Gastrocnemius medialis (tissue), 4 donors: Measurements from ENCODE around the gene POU5F1. TPM values are rescaled to one million over a fixed set of nuclear protein-coding genes. Genes with fewer than 3 reads are reported as not detected.
A peak's percentile ranks its signal among the peaks of the same experiment; 100 is the strongest.

Experiments
- ATAC-seq, 2 donors: fragments of 150-250 bp; one replicate each; pipeline ENCODE4 v1.9.1; 2016
- DNase-seq, 2 donors: peaks; one replicate each; pipeline ENCODE4 v3.0.0-alpha.2; 2019
- H3K27ac ChIP-seq, 4 donors: fragments of 200-600 bp; sonication (generic); 1 replicate in 1 of 4; 2 replicates in 3 of 4; pipeline ENCODE4 v1.5.1; 2016 to 2018; ENCODE audit warnings: mild to moderate bottlenecking in 2 of 4, moderate library complexity in 1 of 4
- H3K27me3 ChIP-seq, 3 donors: fragments of 200-600 bp; sonication (generic) in 2 of 3; 1 replicate in 1 of 3; 2 replicates in 2 of 3; pipeline versions ENCODE4 v1.5.1 to v1.6.0; 2016 to 2019; ENCODE audit warnings: mild to moderate bottlenecking in 1 of 3, moderate library complexity in 1 of 3
- H3K36me3 ChIP-seq, 2 donors: fragments of 200-600 bp; sonication (generic) in 1 of 2; one replicate each; pipeline ENCODE4 v1.5.1; 2017 to 2018
- H3K4me1 ChIP-seq, 2 donors: fragments of 200-600 bp; sonication (generic) in 1 of 2; one replicate each; pipeline ENCODE4 v1.5.1; 2016 to 2017; ENCODE audit warnings: mild to moderate bottlenecking in 2 of 2
- H3K4me3 ChIP-seq, 4 donors: fragments of 200-600 bp; sonication (generic) in 3 of 4; 1 replicate in 1 of 4; 2 replicates in 3 of 4; pipeline ENCODE4 v1.5.1; 2016 to 2019; ENCODE audit warnings: mild to moderate bottlenecking in 2 of 4
- H3K9me3 ChIP-seq, 3 donors: fragments of 200-600 bp; sonication (generic) in 2 of 3; 1 replicate in 1 of 3; 2 replicates in 2 of 3; pipeline ENCODE4 v1.5.1; 2016 to 2019
- POLR2A ChIP-seq, 2 donors: fragments of 450-650 bp; IDR thresholded peaks; one replicate each; pipeline ENCODE4 v1.6.1; 2017; ENCODE audit warnings: antibody characterized with exemption in 2 of 2, mild to moderate bottlenecking in 2 of 2, moderate library complexity in 2 of 2
- in situ Hi-C, 4 donors: fragments of 200-750 bp; cut with MboI; loops; one replicate each; pipeline versions ENCODE4 v1.15.0 to v1.8.0; 2017; ENCODE audit warnings: low sequenced_read_pairs in 4 of 4
- intact Hi-C: fragments of 100-400 bp; cut with DNase I; formaldehyde crosslinking; loops from one replicate; pipeline ENCODE4 v1.15.1; 2023; ENCODE audit warnings: low total_unique reads
- total RNA-seq, 4 donors: library from RNA; depleted of rRNA; stranded (reverse); fragments of >200 nt; gene quantifications; one replicate each; pipeline versions ENCODE4 v1.1.0 to v1.2.3, GENCODE V29; 2016
- TF ChIP-seq, protein P1 (sequence below), 5 experiments: fragments of 450-650 bp in 3 of 5; fragments of 200-600 bp in 2 of 5; sonication (generic) in 2 of 5; IDR thresholded peaks in 4 of 5; conservative IDR thresholded peaks in 1 of 5; 1 replicate in 4 of 5; 2 replicates in 1 of 5; pipeline ENCODE4 v1.5.1; 2016 to 2019; ENCODE audit warnings: antibody characterized with exemption in 5 of 5, mild to moderate bottlenecking in 3 of 5, moderate library complexity in 3 of 5

POU5F1 gene
- total RNA-seq, 4 donors from 2014 or later = not detected

DNA sequence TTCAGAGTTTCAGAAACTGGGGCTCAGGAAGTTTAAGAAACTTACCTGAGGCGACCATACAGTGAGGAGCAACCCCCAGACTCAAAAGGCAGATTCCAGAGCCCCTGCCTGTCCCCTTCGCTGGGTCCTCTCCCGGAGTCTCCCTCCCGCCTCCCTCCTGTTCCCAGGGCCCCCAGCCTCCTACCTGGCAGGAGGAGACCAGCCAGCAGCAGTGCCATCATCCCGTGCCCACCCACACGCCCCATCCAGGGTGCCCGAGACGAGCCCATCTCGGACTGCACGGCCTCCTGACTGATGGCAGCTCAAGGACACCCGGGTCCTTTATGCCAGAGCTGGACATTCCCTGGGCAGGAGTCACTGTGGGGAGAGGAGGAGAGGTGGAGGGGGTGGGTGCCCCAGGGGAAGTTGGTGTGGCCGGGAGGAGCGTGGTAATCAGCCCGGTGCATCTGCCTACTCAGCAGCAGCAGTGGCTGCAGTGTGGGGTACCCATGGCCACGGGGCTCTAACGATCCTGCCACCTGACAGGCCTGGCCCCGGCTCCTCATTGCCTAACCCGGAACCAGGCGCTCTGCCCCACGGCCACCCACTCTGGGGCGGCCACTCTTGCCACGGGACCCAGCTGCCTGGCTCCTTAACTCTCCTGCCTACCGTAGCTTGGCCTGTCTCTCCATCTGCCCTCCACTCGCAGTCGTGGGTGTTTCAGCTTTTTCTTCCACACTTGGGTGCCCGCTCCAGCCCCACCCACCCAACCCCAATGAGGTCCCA, 50.1 kb downstream of the POU5F1 start, which contains the start of gene CDSN:
TSS of gene CDSN (minus strand) at position 296 of the 765 bp plus-strand sequence. CDS start at position 269, 27 bp downstream.
- H3K36me3 ChIP-seq = no peaks in the 10 kb centered on the region
- in situ Hi-C loops (no loop called here), intact Hi-C loops (no loop called here)
- no peak for ATAC-seq
- DNase-seq = no peak
- peaks cover 0 to 4% of the 10 kb centered on the region in 2 donors for H3K4me1 ChIP-seq
- no peaks in the 10 kb centered on the region for H3K27me3 ChIP-seq
- no peak for TF ChIP-seq POLR2A (IDR thresholded peaks at IDR 0.05)
- TF ChIP-seq, protein P1, sequence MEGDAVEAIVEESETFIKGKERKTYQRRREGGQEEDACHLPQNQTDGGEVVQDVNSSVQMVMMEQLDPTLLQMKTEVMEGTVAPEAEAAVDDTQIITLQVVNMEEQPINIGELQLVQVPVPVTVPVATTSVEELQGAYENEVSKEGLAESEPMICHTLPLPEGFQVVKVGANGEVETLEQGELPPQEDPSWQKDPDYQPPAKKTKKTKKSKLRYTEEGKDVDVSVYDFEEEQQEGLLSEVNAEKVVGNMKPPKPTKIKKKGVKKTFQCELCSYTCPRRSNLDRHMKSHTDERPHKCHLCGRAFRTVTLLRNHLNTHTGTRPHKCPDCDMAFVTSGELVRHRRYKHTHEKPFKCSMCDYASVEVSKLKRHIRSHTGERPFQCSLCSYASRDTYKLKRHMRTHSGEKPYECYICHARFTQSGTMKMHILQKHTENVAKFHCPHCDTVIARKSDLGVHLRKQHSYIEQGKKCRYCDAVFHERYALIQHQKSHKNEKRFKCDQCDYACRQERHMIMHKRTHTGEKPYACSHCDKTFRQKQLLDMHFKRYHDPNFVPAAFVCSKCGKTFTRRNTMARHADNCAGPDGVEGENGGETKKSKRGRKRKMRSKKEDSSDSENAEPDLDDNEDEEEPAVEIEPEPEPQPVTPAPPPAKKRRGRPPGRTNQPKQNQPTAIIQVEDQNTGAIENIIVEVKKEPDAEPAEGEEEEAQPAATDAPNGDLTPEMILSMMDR (IDR thresholded peaks at IDR 0.05 in 4 of 5, conservative IDR thresholded peaks at IDR 0.05 in 1 of 5) = no peak
- H3K9me3 ChIP-seq = no peaks in the 10 kb centered on the region
- no peak within 1 kb of the TSS for H3K4me3 ChIP-seq
- no peak within 1 kb of the TSS for H3K27ac ChIP-seq

DNA sequence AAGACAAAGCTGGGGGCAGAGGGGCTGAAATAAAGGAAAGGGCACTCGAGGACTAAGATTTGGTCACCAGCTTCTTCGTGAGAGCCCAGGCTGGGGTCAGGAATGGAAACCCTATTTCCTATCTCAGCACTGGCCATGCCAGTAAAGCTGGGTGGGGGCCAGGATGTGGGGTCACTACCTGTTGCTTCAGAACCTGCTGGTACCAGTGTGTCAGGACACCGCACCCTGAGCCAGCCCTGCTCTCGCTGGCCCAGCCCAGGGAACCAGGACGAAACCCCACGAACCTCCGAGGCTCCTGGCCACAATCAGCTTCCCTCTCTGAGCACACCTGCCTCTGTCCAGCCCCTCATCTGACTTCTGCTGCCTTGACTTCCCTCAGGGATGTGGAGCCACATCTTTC, 52.3 kb downstream of the POU5F1 start:
- in situ Hi-C loops = no loop called here
- peaks cover 0 to 13% of the 10 kb centered on the region in 2 donors for H3K4me1 ChIP-seq

DNA sequence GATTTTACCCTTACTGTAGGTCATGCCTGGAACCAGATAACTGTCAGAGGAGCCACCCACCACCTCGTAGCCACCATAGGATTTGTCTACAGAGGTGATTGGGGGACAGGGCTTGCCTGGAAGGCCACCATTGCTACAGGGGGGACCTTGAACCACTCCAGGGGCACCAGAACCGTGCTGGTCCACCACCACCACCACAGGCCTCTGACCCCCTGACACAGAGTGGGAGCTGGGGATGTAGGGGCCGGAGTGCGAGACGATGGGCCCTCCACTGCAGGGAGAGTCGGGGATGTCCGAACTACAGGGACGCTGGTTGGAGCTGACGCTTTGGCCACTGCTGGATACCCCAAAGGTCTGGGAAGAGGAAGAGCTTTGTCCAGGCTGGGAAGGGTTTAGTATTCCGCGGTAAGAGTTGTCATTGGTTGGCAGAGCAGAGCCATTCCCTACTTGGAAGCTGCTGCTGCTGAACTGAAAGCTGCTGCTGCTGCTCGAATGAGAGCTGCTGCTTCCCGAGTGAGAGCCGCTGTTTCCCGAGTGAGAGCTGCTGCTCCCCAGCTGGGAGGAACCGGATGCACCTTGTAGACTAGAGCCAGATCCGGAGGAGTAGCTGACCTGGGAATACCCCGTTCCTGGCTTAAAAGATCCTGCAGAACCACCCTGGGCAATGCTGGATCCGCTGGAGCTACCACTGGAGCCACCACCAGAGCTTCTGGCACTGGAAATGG, 53.7 kb downstream of the POU5F1 start:
- TF ChIP-seq, protein P1 (IDR thresholded peaks at IDR 0.05 in 4 of 5, conservative IDR thresholded peaks at IDR 0.05 in 1 of 5) = no peak
- no peak for TF ChIP-seq POLR2A (IDR thresholded peaks at IDR 0.05)
- no peaks in the 10 kb centered on the region for H3K9me3 ChIP-seq
- peak overlapping the region in 2 of 4 donors; percentile 14 to 29 for H3K4me3 ChIP-seq
- in situ Hi-C loops = no loop called here
- no peaks in the 10 kb centered on the region for H3K36me3 ChIP-seq
- no peaks in the 10 kb centered on the region for H3K27me3 ChIP-seq
- ATAC-seq (peak in 1 of 2 donors; percentile 11), DNase-seq (peak in 1 of 2 donors; percentile 19)
- H3K27ac ChIP-seq = peak overlapping the region in 2 of 4 donors; percentile 18 to 65
- intact Hi-C loops = no loop called here
- H3K4me1 ChIP-seq = peaks cover 0 to 11% of the 10 kb centered on the region in 2 donors

More for the DNA sequence above, 52.3 kb downstream of the POU5F1 start:
- Histone ChIP-seq H3K27me3 (no peaks in the 10 kb centered on the region), H3K9me3 (no peaks in the 10 kb centered on the region), H3K36me3 (no peaks in the 10 kb centered on the region), H3K4me3 (no peak overlapping the region), H3K27ac (no peak overlapping the region)
- intact Hi-C loops = no loop called here
- ATAC-seq (no peak), DNase-seq (no peak)
- TF ChIP-seq, protein P1 (IDR thresholded peaks at IDR 0.05 in 4 of 5, conservative IDR thresholded peaks at IDR 0.05 in 1 of 5) = no peak
- no peak for TF ChIP-seq POLR2A (IDR thresholded peaks at IDR 0.05)

DNA sequence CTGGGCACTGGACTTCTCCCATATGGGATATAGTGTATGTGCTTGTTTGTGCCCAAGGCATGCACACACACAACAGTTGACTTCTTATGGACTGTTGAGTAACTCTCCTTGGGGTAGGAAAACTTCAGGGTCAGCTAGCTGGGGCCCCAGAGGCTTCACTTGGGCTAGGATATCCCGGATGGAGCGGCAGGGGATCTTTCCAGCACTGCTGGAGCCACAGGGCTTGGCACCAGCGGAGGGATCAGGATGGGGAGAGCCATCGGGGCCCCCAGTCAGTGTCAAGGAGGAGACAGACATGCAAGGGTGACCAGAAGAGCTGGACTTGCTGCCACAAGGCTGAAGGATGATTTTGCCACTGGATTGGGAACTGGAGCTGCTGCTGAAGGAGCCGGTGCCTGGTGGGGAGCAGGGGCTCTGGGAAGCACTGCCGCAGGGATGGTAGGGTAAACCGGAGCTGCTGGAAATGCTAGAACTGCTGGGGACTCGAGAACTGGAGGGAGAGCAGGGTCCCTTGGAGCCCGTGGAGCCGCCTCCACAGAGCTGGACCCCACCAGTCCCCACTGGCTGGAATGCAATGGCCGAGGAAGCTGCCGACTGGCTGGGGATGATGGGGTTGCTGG, 54.4 kb downstream of the POU5F1 start:
- Histone ChIP-seq H3K4me3 (no peak overlapping the region), H3K27ac (no peak overlapping the region), H3K36me3 (no peaks in the 10 kb centered on the region), H3K9me3 (no peaks in the 10 kb centered on the region), H3K27me3 (no peaks in the 10 kb centered on the region), H3K4me1 (peaks cover 0 to 11% of the 10 kb centered on the region in 2 donors)
- ATAC-seq (no peak), DNase-seq (no peak)
- in situ Hi-C loops = no loop called here
- TF ChIP-seq, protein P1 (IDR thresholded peaks at IDR 0.05 in 4 of 5, conservative IDR thresholded peaks at IDR 0.05 in 1 of 5) = no peak
- no peak for TF ChIP-seq POLR2A (IDR thresholded peaks at IDR 0.05)
- intact Hi-C loops = no loop called here
